ENCODE results near the gene CD300LG.

- no peak for TF ChIP-seq ZSCAN20 (CRISPR knock-in tag; IDR thresholded peaks at IDR 0.05)
- no peak for TF ChIP-seq POLR2A (IDR thresholded peaks at IDR 0.05; ENCODE audit: low read length)
- no peak for TF ChIP-seq HES2 (IDR thresholded peaks at IDR 0.05)
- TF ChIP-seq USF2 (IDR thresholded peaks at IDR 0.05), result no peak
- no peak for TF ChIP-seq ELK1 (IDR thresholded peaks at IDR 0.05; ENCODE audit: low read depth, low read length)
- TF ChIP-seq CTCF (IDR thresholded peaks at IDR 0.05), result no peak
- TF ChIP-seq HEYL (CRISPR knock-in tag; IDR thresholded peaks at IDR 0.05), result no peak
- no peak for TF ChIP-seq CEBPB (IDR thresholded peaks at IDR 0.05)
- no peak for TF ChIP-seq POLR2AphosphoS2 (conservative IDR thresholded peaks at IDR 0.05; ENCODE audit: low read length)
- no peak for TF ChIP-seq EHF (CRISPR knock-in tag; IDR thresholded peaks at IDR 0.05)
- no peak for TF ChIP-seq SREBF2 (IDR thresholded peaks at IDR 0.05)
- no peak for TF ChIP-seq HDAC2 (IDR thresholded peaks at IDR 0.05)
Measured at GRCh38 chr17:43841282-43841681, 5.7 kb upstream of the CD300LG start.
